ENCODE data around the gene ABHD10. TPM values are rescaled to one million over a fixed set of nuclear protein-coding genes. Genes with fewer than 3 reads are reported as not detected.

Gene ABHD10
- total and polyA plus RNA-seq, 8 donors: 11.6 to 61.7 (median 15.1) TPM; not detected in 1

- 33 to 47% (median 43%) methylated on average over 5 of the region's 5 CpGs for WGBS, 5 donors
- Histone ChIP-seq H3K36me3 (no peaks in the 10 kb centered on the region), H3K27ac (no peak overlapping the region), H3K4me3 (no peak overlapping the region), H3K9me3 (no peaks in the 10 kb centered on the region), H3K4me1 (peaks cover 9 to 27% (median 16%) of the 10 kb centered on the region in 4 donors), H3K27me3 (no peaks in the 10 kb centered on the region)
- no peak for DNase-seq
- intact Hi-C loops (cut with DNase I; ENCODE audit: low total_unique reads): no loop called here
- TF ChIP-seq CTCF (IDR thresholded peaks at IDR 0.05): no peak
- no peak for TF ChIP-seq POLR2A (IDR thresholded peaks at IDR 0.05)
- TF ChIP-seq POLR2AphosphoS5 (IDR thresholded peaks at IDR 0.05): no peak
- TF ChIP-seq EP300 (IDR thresholded peaks at IDR 0.05): no peak
These were observed 34.9 kb downstream of the ABHD10 start for GRCh38 chr3:112013784-112014143.

- no peak overlapping the region for H3K27ac ChIP-seq
- TF ChIP-seq POLR2A (IDR thresholded peaks at IDR 0.05) (no peak), POLR2AphosphoS5 (IDR thresholded peaks at IDR 0.05) (no peak), CTCF (IDR thresholded peaks at IDR 0.05) (no peak), EP300 (IDR thresholded peaks at IDR 0.05) (no peak)
- peaks cover 9 to 19% (median 13%) of the 10 kb centered on the region in 4 donors for H3K4me1 ChIP-seq
- DNase-seq: no peak
- H3K9me3 ChIP-seq: no peaks in the 10 kb centered on the region
- H3K36me3 ChIP-seq: no peaks in the 10 kb centered on the region
- H3K4me3 ChIP-seq: no peak overlapping the region
- intact Hi-C loops (cut with DNase I; ENCODE audit: low total_unique reads): no loop called here
- H3K27me3 ChIP-seq: no peaks in the 10 kb centered on the region
These were observed 38.3 kb downstream of the ABHD10 start for GRCh38 chr3:112017091-112017490.

GRCh38 chr3:112018712-112019111 is 39.9 kb downstream of the ABHD10 start:
- intact Hi-C loops (cut with DNase I; ENCODE audit: low total_unique reads): no loop called here

GRCh38 chr3:112019716-112020115 is 40.9 kb downstream of the ABHD10 start:
- Histone ChIP-seq H3K27ac (no peak overlapping the region), H3K9me3 (no peaks in the 10 kb centered on the region), H3K4me3 (no peak overlapping the region), H3K36me3 (no peaks in the 10 kb centered on the region), H3K4me1 (no peaks in the 10 kb centered on the region), H3K27me3 (no peaks in the 10 kb centered on the region)
- intact Hi-C loops (cut with DNase I; ENCODE audit: low total_unique reads): no loop called here
- WGBS, 5 donors: 68 to 93% (median 75%) methylated on average over 1 of the region's 1 CpG
- TF ChIP-seq EP300 (IDR thresholded peaks at IDR 0.05) (no peak), POLR2A (IDR thresholded peaks at IDR 0.05) (no peak), CTCF (IDR thresholded peaks at IDR 0.05) (no peak), POLR2AphosphoS5 (IDR thresholded peaks at IDR 0.05) (no peak)
- no peak for DNase-seq

More at GRCh38 chr3:112018712-112019111, 39.9 kb downstream of the ABHD10 start:
- Histone ChIP-seq H3K27me3 (no peaks in the 10 kb centered on the region), H3K27ac (no peak overlapping the region), H3K4me1 (peaks cover 0 to 3% (median under 1%) of the 10 kb centered on the region in 4 donors), H3K4me3 (no peak overlapping the region), H3K36me3 (no peaks in the 10 kb centered on the region), H3K9me3 (no peaks in the 10 kb centered on the region)
- WGBS, 5 donors: 92 to 98% (median 96%) methylated on average over 4 of the region's 4 CpGs
- TF ChIP-seq POLR2AphosphoS5 (IDR thresholded peaks at IDR 0.05): no peak
- TF ChIP-seq EP300 (IDR thresholded peaks at IDR 0.05): no peak
- no peak for TF ChIP-seq CTCF (IDR thresholded peaks at IDR 0.05)
- no peak for TF ChIP-seq POLR2A (IDR thresholded peaks at IDR 0.05)
- DNase-seq: no peak
